Fibroblast of pulmonary artery (primary cell): Measurements from ENCODE around the gene AKT1S1.

Source experiments
- DNase-seq: peaks from one replicate; pipeline ENCODE4 v3.0.0-alpha.2; 2010; ENCODE audit warnings: low read depth
- H3K4me3 ChIP-seq: replicated peaks from 2 replicates; pipeline ENCODE4 v1.5.1; 2011; ENCODE audit warnings: low read depth, mild to moderate bottlenecking, control low read depth, low read length, moderate library complexity
- CTCF ChIP-seq: IDR thresholded peaks from 2 replicates; pipeline ENCODE4 v1.5.1; 2011; ENCODE audit warnings: mild to moderate bottlenecking, control low read depth, low read length, inconsistent platforms; ENCODE audit errors: missing control alignments

AKT1S1 gene

GRCh38 chr19:49836176-49837008 lies 40.8 kb downstream of the AKT1S1 start:
- no peak for TF ChIP-seq CTCF
- no peak for DNase-seq
- no peak overlapping the region for H3K4me3 ChIP-seq

GRCh38 chr19:49835562-49835961 lies 41.6 kb downstream of the AKT1S1 start:
- no peak for DNase-seq
- no peak for TF ChIP-seq CTCF
- no peak overlapping the region for H3K4me3 ChIP-seq

GRCh38 chr19:49833599-49833998 lies 43.6 kb downstream of the AKT1S1 start:
- no peak overlapping the region for H3K4me3 ChIP-seq
- no peak for DNase-seq
- TF ChIP-seq CTCF, result no peak

GRCh38 chr19:49832556-49832955 lies 44.6 kb downstream of the AKT1S1 start:
- TF ChIP-seq CTCF, result no peak
- no peak overlapping the region for H3K4me3 ChIP-seq
- DNase-seq, result no peak

- H3K4me3 ChIP-seq, result no peak overlapping the region
- DNase-seq, result no peak
- TF ChIP-seq CTCF, result no peak
Measured at GRCh38 chr19:49831592-49831991, 45.6 kb downstream of the AKT1S1 start.

GRCh38 chr19:49830766-49831165 lies 46.4 kb downstream of the AKT1S1 start:
- no peak overlapping the region for H3K4me3 ChIP-seq
- DNase-seq, result no peak
- no peak for TF ChIP-seq CTCF

- no peak for TF ChIP-seq CTCF
- no peak overlapping the region for H3K4me3 ChIP-seq
- DNase-seq, result no peak
Measured at GRCh38 chr19:49829721-49830120, 47.4 kb downstream of the AKT1S1 start.
